Stimulated activated CD4-positive, alpha-beta T cell treated with anti-CD3 and anti-CD28 coated beads, Interleukin-12 subunit alpha, Interleukin-12 subunit beta, amount 100 ng/mL, for 4 hours (primary cell): ENCODE measurements around the gene ZMYND8.
"Not testable (repeated sequence)": the region's sequence is repeated elsewhere in the genome, so short reads cannot be mapped to it uniquely, and the experiment has no call there.

Experiments
- DNase-seq: peaks from one replicate; pipeline ENCODE4 v3.0.0-alpha.2; 2020

ZMYND8 gene

DNA sequence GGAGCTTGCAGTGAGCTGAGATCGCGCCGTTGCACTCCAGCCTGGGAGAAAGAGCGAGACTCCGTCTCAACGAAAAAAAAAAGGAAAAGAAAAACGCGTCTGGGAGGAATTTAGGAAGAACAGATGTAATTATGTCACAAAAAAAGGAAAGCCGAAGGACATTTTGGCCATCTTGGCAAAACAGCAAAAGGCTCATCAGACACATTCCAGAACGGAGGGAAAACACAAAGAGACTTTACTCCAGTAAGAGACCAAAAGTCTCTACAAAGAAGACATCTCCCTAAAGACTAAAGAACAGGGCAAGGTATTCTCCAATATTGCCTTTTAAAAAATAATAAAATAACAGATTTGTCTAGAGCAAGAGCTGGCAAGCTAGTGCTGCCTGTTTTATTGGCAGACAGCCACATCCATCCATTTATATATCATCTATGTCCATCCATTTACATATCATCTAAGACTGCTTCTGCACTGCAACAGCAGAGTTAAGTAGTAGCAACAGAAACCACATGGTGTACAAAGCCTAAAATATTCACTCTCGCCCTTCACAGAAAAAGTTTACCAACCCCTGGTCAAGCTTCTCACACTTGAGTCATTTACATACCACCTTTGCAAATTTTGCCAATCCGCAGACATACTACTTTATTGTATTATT lies 133.9 kb downstream of the ZMYND8 start:
- no peak for DNase-seq

DNA sequence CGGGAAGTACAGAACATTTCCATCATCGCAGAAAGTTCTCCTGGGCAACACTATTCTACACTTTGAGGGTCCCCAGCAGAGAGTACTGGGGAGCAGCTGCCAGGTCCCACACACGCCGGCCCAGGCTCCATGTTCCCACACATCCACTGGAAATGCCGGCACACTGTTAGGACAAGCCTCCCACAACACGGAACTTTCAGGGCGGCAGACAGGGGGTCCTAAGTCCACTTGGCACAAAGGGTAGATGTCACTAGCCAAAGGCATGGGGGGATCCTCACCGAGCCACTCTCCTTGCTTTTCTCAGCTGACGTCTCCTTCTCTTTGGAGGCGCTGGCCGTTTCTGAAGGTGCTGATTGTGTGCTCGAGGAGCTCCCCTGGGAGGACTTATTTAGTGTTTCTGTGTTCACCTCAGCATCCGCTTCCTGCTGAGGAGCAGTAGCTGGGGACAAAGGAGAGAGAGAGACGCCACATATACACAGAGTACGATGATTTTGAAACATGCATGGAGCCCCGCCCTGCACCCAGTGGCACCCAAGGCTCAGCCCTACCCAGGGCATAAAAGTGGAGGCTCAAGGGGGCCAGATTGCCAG lies 135.4 kb downstream of the ZMYND8 start:
- DNase-seq: no peak

DNA sequence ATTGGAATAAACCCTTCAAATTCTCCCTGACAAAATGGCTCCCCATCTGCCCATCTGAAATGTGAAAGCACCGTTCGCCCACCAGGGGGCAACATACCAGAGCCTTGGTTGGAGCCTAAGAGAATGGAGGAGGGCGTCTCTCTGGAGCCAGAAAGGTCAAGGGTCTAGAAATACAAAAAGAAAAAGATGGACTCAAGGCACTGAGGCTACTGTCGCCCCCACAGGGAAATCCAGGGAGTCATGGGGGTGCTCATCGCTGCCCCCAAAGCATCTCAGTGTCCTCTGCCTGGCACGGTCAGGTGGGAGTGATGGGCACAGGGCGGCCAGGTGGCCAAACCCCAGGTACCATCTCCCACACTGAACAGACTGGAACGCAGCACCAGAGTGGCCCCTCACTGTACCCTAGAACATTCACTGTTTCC lies 136.3 kb downstream of the ZMYND8 start:
- peak; percentile 56 for DNase-seq

DNA sequence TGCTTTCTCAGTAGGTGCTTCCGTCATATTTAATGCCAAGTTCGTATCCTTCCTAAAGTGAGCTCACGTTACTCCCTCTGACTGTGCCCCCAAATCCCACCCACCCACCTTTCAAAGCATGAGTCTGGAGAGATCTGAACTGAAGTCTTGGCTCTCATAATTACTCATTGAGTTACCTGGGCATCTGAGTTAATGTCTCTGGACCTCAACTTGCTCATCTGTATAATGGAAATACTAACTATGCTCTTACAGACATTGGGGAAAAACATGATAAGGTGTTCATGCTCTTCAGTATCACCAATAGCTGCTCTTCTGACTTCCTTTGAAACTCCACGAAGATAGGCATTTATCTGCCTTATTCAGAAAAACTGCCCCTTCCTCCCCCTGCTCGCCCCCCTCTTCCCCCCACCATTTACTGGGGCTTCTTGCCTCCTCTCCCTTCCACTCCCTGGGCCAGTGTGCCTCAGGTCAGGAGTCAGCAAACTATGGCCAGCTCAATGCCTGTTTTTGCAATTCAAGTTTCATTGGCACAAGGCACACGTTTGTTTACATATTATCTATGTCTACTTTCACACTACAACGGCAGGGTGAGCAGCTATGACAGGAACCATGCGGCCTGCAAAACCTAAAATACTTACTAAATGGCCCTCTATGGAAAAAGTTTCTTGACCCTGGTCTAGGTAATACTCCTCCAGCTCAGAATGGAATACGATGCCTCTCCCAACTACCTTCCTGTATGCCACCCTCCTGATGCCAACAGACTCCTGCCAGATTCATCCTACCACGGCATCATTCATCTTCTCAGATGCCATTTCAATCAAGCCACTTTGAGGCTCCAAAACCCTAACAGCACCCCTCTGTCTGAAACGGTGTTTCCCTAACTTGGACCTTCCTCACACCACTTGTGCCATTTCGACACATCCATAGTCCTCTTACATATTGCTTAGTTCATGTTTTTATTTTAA lies 138.7 kb downstream of the ZMYND8 start:
- DNase-seq: no peak

DNA sequence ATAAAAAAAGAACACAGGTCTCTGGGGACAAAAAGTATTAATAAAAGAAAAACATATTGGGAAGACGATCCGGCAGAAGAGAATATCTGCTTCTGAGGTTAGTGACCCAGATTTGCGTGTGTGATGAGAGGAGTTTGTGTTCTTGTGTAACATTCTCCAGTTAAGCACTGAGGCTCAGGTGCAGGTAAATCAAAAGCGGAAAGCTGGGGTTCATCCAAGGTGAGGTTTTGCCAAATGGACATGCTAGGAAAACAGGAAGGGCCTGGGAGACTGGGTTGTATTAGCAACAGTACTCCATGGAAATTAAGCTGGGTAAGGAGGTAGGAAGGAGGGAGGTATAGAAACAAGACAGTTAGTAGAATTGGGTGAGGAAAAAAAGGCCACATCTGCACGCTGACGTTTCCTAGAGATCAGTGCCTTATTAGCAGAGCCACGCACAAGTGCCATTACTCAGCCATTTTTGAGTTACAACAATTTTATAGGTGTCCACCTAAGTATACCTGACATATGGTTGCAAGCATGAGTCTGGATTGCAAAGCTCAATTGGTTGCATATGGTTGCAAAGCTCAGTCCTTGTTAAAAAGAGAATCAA lies 139.6 kb downstream of the ZMYND8 start:
- no peak for DNase-seq

DNA sequence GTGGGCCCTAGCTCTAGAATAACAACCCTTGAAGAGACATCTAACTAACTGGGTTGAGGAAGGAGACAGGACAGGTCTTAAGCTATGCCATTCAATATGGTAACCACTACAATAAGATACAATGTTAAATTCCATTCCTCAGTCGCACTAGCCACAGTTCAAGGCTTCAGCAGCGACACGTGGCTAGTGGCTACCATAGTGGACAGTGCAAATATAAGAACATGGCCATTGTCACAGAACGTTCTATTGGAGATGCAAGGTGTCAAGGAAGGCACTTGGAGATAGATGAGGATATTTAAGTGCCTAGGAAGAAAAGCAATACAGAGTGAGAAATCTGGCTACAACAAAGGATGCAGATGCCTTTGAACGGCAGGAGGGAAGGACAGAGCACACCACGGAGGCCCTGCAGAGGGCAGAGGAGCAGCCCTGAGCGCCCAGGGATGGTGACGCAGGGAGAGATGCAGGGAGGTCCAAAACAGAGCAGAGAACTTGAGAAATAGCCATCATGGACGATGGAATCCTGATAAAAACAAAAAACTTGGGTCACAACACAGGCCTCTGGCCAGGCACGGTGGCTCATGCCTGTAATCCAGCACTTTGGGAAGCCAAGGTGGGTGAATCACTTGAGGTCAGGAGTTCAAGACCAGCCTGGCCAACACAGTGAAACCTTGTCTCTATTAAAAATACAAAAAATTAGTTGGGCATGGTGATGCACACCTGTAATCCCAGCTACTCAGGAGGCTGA lies 140.7 kb downstream of the ZMYND8 start:
- DNase-seq: no peak

DNA sequence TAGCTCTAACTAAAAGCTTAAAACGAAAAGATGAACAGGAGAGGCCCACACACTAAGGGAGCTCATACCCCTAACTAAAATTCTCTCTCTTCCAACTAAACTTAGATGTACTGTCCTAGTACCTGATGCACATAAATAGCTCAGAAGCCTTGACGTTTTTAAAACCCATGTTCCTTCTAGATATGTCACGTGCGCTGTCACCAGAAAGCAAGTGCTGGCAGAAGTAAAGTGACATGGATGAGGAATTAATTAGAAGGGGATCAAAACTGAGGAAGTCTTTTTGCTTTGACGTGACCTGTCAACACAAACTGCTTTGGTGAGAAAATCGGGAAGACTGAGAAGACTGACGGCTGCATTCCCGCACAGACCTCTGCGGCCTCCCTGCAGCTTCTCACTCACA lies 142.5 kb downstream of the ZMYND8 start:
- no peak for DNase-seq

DNA sequence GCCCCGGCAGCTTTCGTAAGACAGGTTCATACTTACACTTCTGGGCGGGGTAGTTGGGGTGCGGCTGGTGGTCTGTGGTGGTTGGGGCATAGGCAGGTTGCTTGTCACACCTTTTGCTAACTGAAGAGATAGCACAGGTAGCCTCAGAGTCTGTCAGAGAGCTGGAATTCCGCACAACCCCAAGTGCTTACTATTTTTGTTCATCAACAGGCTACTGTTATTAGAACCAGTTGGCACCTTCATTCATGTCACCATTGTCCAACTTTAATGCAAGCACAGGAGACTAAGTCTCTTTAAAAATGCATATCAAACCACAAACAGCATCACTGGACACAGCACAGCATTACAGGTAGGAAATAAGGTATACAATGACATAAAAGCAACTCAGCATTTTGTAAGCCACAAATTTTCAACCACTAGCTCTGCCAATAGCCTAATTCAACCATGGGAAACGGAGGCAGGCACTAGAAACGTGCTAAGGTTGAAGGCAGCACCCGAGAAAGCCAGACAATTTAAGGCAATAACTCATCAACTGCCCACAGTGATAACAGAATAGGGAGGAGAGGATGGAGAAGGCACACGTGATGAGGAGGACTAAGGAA lies 143.8 kb downstream of the ZMYND8 start:
- DNase-seq: no peak

DNA sequence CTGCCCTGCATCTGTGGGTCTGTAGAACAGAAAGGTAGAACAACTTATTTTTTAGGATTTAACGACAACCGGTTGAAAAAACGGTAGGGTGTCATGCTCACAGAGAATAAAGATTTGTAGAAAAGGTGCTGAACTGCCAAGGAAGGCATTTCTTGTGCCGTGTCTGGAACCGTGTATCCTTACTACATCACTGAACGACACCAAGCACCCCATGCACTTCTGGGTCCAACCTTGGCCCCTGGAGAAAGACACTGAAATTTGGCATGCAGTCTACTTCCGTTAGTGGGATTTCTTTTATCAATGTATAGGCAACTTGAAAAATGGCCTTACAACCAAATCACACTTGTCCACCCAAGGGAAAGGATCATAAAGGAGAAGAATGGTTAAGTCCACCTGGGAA lies 145.5 kb downstream of the ZMYND8 start:
- DNase-seq: no peak

DNA sequence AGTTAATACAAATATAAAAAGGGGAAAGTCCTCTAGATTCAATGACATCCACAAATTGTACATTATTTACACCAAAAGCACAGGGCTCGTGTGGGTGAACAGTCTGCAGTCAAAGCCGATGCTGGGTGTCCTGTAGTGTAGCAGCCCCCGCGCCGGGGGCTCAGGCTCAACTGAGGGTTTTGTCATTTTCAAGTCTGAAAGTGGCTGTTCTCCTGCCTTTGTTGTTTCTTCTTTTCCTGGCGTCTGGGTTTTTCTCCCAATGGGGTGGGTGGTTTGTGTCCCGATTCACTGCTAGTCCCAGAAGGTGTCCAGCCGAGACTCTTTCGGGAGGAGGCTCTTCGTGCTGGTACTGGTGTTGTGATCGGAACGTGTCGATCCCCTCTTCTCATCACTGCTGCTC lies 146.0 kb downstream of the ZMYND8 start:
- DNase-seq: no peak

DNA sequence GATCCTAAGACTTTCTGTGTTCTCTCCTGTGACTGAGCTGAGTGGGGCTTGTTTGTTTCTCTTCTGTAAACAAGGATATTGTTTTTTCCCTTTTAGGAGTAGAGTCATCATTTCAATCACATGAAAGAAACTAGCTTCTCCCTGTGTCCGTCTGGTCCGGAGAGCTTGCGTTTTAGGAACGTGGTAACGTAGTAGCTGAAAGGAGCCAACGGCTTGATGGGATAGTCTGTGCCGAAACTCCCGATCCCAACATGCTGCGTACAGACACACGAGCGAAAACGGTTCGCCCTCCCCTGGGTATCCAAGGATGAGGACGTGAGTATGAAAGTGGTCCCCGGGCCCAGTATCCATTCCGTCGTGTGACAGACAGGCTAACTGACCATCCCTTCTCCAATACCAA lies 146.5 kb downstream of the ZMYND8 start:
- no peak for DNase-seq

DNA sequence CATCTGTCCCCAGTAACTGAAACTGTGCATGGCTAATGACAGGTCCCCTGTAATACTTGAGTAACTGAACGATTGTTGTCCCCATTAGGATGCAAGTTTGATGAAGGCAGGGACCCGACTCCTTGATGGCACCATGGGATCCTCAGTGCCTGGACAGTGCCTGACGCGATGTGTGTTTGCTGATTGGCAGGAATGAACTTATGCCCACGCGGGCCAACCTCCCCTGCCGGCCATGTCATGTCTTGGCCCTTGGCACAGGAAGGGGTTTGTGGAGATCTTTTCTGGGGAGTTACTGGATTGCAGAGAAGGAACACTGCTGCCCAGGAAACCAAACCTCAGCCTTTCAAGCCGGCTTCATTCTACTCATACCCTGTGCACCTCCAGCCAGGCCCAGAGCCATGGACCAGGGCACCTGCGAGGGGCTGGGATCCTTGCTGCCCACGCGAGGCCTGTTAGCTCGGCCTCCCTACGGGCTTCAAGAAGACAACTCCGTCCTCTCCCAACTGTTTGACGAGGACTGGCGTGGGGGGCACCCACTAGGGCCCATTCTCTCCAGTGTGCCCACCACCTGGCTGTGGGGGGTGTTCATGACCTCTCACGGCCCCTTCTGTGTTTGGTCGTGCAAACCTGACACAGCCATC lies 147.8 kb downstream of the ZMYND8 start:
- no peak for DNase-seq

DNA sequence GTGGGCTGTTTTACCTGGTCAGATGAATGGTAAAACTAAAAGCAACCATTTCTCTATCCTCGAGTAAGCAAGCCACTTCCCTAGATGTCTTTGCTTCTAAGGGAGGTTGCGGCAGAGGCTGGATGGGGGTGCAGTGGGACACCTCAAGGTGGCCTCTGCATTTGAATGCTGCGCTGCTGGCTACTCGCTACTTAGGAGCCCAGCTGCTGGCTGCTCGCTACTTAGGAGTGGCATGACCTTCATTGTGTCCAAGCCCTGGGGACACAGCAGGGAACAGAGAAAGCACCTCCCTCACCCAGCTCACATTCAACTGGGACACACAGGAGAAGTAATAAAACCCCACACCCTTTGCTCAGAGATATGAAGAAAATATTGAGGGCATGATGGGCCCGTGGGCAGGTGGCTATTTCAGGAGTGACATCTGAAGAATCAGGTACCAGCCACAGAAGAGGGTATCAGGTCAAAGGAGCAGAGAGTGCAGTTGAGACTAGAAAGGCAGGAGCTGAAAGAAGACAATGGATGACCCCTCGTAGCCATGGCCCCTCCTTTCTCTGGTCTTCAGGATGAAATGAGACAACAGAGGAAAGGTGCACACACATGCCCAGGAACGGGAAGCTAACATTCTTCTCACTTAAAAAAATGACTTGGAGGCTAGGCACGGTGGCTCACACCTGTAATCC lies 149.4 kb downstream of the ZMYND8 start:
- no peak for DNase-seq

DNA sequence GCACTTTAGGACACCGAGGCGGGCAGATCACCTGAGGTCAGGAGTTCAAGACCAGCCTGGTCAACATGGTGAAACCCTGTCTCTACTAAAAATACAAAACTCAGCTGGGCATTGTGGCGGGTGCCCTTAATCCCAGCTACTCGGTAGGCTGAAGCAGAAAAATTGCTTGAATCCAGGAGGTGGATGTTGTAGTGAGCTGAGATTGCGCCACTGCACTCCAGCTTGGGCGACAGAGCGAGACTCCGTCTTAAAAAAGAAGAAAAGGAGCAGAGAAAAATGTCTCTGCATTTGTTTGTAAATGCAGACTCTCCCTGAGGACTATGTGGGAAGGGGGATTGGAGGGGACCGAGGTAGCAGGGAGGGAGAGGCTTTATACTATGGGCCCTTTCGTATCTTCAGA lies 149.9 kb downstream of the ZMYND8 start:
- not testable (repeated sequence) for DNase-seq

DNA sequence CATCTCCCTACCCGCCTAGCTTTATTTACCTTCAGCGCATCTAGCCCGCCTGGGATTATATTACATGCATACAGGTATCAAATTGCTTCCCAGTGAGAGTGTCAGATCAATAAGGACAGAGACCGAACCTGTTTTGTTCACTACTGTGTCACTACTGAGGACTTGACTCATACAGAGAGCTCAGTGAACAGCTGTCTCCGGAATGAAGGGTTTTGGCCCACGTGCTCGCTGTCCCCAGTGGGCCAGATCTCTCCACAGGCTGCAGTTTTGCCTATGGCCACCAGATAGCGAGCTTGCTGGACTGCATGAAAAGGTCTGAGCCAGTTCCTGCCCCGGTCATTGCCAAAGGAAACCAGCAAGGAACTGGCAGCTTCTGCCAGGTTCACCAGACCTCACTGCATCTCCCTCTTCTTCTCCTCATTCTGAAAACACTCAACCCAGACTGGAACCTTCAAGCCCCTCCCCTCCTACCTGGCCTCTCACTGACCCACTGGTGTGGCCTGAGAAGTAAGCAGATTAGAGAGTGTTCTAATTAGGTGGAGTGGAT lies 150.8 kb downstream of the ZMYND8 start:
- no peak for DNase-seq

DNA sequence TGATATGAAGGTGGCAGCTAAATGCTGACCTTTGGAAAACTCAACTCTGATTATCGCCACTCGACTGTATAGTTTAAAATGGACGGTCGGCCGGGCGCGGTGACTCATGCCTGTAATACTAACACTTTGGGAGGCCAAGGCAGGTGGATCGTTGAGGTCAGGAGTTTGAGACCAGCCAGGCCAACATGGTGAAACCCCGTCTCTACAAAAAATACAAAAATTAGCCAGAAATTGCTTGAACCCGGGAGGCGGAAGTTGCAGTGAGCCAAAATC lies 151.7 kb downstream of the ZMYND8 start:
- DNase-seq: not testable (repeated sequence)

DNA sequence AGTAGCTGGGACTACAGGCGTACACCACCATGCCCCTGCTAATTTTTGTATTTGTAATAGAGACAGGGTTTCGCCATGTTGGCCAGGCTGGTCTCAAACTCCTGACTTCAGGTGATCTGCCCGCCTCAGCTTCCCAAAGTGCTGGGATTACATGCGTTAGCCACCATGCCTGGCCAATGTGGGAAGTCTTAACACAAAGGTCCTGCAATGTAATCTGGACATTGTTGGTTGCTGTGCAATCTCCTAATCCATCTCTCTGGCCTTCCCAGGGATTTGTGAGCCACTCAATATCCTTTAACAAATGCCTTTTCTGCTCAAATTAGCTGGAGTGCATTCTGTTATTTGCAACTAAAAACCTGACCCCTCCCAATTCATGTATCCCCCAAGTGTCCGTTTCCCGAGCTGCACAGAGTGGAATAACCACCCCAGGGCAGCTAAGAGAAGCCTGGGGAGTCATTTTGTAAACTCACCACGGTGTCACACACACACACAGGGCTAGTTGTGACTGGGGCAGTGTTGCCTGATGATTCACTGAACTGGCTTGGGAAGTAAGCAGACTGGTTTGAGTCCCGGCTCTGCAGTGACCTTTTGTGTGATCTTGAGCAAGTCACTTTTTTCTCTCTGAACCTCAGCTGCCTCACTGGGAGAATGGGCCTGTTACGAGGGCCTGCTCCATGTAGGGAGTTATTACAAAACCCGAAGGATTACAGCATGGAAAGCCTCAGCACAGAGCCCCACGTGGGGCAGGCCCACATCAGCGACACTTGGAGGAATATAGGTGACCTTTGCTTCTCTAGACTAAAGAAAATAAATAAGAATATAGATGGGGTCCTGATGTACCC lies 152.3 kb downstream of the ZMYND8 start:
- no peak for DNase-seq

DNA sequence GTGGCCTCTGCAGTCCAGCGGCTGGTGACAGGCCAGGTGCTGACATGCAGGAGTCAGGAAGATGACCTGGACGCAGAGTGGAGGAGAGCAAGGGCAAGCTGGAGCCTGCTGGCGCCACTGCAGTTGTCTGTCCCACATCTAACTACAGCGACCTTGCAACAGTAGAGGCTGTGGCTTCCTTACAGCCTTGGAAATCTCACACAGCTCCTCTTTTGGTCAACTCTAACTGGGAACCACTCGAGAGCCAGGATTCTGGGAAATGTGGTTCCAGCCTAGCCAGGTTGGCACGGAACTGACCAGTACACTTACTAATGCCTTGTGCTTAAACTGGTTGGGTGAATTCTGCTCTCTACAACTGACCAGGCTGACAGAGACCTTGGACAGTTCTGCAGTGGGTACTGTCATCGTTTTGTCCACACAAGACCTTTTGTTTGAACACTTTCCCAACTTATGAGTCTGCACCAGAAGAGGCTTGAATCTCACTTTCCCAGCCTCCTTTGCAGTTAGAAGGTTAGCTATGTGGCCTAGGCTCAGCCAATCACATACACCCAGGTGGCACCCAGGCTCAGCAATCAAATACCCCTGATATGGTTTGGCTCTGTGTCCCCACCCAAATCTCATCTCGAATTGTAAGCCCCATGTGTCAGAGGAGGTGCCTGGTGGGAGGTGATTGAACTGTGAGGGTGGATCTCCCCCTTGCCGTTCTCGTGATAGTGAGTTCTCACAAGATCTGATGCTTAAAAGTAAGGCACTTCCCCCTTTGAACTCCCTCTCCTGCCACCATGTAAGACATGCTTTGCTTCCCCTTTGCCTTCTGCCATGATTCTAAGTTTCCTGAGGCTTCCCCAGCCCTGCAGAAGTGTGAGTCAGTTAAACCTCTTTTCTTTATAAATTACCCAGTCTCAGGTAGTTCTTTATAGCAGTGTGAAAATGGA lies 153.5 kb downstream of the ZMYND8 start:
- DNase-seq: no peak
